RPMI8226 (cell line): ENCODE data around the gene SLBP.

Experiments used
- DNase-seq: peaks from one replicate; pipeline ENCODE4 v3.0.0-alpha.2; 2015

The SLBP gene

DNA sequence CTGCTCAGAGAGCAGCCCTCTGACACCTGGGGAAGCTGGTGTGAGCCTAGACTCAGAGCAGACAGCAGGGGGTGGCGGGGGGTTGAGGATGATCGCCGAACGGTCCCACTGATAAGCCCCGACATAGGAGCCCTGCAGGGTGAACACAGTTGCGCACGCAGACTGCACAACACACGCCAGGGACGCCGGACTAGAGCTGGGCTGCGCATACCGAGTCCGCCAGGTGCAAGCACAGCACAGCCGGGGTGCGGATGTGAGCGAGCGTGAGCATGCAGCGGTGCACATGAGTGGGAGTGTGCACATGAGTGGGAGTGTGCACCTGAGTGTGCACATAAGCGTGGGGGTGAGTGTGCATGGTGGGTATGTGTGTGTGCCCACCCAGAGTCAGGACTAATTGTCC, 64.7 kb downstream of the SLBP start:
- no peak for DNase-seq

DNA sequence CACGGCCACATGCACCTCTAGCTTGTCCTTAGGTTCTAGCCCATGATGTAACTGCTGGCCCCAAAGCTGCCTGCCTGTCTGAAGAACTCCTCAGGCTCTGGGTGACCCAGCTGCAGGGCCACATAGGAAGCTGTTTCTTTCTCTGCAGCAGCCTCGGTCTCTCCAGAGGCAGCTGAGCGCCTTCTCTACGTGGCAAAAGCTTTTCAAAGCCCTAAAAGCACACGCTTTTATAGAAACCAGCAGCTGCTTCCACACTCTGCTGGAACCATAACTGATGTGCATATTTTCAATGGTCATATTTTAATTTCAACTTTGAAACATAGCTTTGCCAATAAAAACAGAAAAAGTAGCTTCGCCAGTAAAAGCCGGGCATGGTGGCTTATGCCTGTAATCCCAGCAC, 65.4 kb downstream of the SLBP start:
- DNase-seq = no peak

DNA sequence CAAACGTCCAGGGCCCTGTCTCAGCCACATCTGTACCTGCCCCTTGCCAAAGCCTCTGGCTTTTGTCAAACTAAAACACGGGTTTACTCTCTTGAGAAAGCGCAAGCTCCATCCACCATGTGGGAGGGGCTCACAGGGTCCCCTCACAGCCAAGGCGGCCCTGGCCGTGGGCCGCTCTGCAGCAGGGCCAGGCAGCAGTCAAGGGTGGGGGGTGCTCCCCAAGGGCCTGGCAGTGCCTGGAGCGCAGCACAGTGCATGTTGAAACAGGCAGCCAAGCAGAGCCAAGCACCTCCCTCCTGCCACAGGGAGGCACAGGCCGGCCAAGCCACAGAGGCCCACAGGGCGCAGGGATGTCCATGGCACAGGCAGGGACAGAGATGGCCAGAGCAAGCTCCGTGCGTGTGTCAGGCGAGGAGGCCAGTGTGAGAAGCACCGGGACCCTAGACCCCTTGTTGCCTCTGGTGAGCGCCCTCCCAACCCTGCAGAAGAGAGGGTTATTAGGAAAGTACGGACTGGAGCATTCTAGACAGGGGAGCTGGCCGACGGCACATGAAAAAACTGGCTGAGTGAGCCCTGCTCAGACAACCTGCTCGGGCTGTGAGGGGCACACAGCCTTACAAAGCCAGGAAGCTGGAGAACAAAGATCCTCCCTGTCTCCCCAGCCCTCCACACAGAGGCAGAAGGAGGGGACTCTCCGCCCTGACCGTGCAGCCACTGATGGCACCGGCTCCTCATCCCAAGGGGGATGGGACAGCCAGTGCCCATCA, 67.0 kb downstream of the SLBP start:
- DNase-seq = no peak

DNA sequence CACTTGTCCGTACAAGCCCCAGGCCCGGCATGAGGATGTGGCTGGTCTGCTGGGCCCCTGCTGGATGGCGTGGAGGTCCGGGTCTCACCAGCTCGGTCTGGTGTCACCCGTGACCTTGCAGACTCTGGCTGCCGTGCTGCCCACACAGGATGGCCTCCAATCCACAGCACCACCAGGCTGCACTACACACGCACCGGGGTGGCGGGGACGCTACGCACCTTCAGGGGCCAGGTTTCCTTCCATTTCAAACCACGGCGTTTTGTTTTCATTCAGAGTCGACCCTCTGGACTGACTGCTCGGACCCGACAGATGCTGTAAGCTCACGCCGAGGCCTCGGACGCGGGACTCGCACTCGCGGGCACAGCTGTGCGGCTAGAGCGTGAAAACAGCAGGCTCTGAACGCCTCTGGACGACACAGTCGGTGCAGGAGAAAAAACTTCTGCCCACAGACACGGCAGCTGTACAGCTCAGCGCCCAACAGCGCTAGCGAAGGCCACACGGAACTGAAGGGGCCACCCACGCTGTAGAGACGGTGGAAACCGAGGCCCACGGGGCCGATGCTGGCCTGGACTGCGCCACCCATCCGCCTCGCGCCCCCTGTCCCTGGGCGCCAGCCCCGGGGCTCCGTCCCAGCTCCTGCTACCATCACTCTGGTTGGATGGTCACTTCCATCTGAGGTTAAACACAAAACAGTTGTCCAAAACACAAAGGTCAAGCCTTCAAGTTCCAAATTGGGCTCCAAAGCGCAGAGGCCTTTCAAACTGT, 68.0 kb downstream of the SLBP start:
- DNase-seq = no peak
